ENCODE measurements around the gene OSBP2.

The OSBP2 gene

DNA sequence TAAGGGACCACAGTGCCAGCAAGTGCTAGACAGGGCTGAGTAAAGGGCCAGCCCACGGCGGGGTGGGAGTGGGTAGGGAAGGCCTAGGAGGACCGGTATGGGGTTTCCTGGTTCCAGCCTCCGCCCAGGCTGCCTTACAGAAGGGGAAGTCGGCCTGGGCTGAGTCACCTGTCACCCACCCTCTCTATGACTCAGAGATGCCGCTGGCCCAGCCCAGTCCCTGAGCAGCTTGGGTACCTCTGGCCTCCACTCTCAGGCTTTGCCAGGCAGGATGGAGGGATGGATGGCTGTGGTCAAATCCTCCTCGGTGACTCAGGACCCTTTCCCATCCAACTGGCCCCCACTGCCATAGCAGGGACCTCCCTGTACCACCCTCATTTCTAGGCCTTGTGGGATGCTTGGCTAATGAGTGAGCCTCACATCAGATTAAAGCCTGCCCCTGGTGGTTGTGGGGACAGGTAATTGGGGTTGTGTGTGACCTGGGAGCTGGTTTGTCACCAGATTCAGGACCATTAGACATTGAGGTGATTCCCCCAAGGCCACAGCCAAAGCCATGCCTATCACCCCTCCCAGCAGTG, 45.2 kb upstream of the OSBP2 start:
- Histone ChIP-seq H3K27me3 (ENCODE audit: insufficient read depth, poor library complexity, severe bottlenecking) (no peaks in the 10 kb centered on the region), H3K4me1 (ENCODE audit: insufficient read depth, poor library complexity, severe bottlenecking) (peaks cover 5% of the 10 kb centered on the region), H3K27ac (ENCODE audit: poor library complexity, severe bottlenecking) (no peak overlapping the region), H3K36me3 (ENCODE audit: low read depth) (no peaks in the 10 kb centered on the region), H3K4me3 (ENCODE audit: severe bottlenecking) (no peak overlapping the region), H3K9me3 (ENCODE audit: severe bottlenecking) (no peaks in the 10 kb centered on the region)
- ATAC-seq (ENCODE audit: low read depth) (peak; percentile 99), DNase-seq (ENCODE audit: low spot score) (no peak)
- TF ChIP-seq, protein P1, sequence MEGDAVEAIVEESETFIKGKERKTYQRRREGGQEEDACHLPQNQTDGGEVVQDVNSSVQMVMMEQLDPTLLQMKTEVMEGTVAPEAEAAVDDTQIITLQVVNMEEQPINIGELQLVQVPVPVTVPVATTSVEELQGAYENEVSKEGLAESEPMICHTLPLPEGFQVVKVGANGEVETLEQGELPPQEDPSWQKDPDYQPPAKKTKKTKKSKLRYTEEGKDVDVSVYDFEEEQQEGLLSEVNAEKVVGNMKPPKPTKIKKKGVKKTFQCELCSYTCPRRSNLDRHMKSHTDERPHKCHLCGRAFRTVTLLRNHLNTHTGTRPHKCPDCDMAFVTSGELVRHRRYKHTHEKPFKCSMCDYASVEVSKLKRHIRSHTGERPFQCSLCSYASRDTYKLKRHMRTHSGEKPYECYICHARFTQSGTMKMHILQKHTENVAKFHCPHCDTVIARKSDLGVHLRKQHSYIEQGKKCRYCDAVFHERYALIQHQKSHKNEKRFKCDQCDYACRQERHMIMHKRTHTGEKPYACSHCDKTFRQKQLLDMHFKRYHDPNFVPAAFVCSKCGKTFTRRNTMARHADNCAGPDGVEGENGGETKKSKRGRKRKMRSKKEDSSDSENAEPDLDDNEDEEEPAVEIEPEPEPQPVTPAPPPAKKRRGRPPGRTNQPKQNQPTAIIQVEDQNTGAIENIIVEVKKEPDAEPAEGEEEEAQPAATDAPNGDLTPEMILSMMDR (IDR thresholded peaks at IDR 0.05; ENCODE audit: poor library complexity, severe bottlenecking), result peak; percentile 8

GRCh38 chr22:30650508-30651116, 44.1 kb upstream of the OSBP2 start:
- Histone ChIP-seq H3K27ac (ENCODE audit: poor library complexity, severe bottlenecking) (no peak overlapping the region), H3K4me3 (ENCODE audit: severe bottlenecking) (no peak overlapping the region)
- DNase-seq (ENCODE audit: low spot score), result no peak

DNA sequence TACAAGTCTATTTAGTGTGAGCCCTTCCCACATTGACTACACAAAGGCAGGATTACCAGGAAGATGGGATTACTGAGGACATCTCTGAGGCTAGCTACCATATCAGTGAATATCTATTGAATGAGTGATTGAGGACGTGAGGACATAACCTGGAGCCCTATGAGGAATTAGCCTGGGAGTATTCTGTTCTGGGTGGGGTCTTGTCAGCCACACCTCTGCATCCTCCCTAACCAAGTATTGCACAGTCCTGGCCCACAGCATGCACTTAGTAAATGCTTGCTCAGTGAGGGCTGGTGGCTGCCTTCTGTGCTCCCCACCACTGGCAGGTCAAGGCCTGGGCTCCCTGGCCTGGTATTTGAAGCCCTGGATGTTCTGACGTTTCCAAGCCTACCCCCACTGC, 41.8 kb upstream of the OSBP2 start:
- H3K27ac ChIP-seq (ENCODE audit: poor library complexity, severe bottlenecking), result no peak overlapping the region
- no peaks in the 10 kb centered on the region for H3K9me3 ChIP-seq (ENCODE audit: severe bottlenecking)
- no peak for DNase-seq (ENCODE audit: low spot score)
- ATAC-seq (ENCODE audit: low read depth), result no peak
- H3K4me3 ChIP-seq (ENCODE audit: severe bottlenecking), result no peak overlapping the region
- peaks cover 5% of the 10 kb centered on the region for H3K4me1 ChIP-seq (ENCODE audit: insufficient read depth, poor library complexity, severe bottlenecking)
- H3K27me3 ChIP-seq (ENCODE audit: insufficient read depth, poor library complexity, severe bottlenecking), result no peaks in the 10 kb centered on the region
- TF ChIP-seq, protein P1 (IDR thresholded peaks at IDR 0.05; ENCODE audit: poor library complexity, severe bottlenecking), result no peak
- H3K36me3 ChIP-seq (ENCODE audit: low read depth), result no peaks in the 10 kb centered on the region

More at GRCh38 chr22:30650508-30651116, 44.1 kb upstream of the OSBP2 start:
- Histone ChIP-seq H3K27me3 (ENCODE audit: insufficient read depth, poor library complexity, severe bottlenecking) (no peaks in the 10 kb centered on the region), H3K9me3 (ENCODE audit: severe bottlenecking) (no peaks in the 10 kb centered on the region), H3K36me3 (ENCODE audit: low read depth) (no peaks in the 10 kb centered on the region), H3K4me1 (ENCODE audit: insufficient read depth, poor library complexity, severe bottlenecking) (peaks cover 5% of the 10 kb centered on the region)
- ATAC-seq (ENCODE audit: low read depth), result no peak
- TF ChIP-seq, protein P1 (IDR thresholded peaks at IDR 0.05; ENCODE audit: poor library complexity, severe bottlenecking), result no peak

GRCh38 chr22:30654361-30654760, 40.3 kb upstream of the OSBP2 start:
- Histone ChIP-seq H3K9me3 (ENCODE audit: severe bottlenecking) (no peaks in the 10 kb centered on the region), H3K4me3 (ENCODE audit: severe bottlenecking) (no peak overlapping the region), H3K36me3 (ENCODE audit: low read depth) (no peaks in the 10 kb centered on the region), H3K27ac (ENCODE audit: poor library complexity, severe bottlenecking) (no peak overlapping the region), H3K4me1 (ENCODE audit: insufficient read depth, poor library complexity, severe bottlenecking) (no peaks in the 10 kb centered on the region), H3K27me3 (ENCODE audit: insufficient read depth, poor library complexity, severe bottlenecking) (no peaks in the 10 kb centered on the region)
- TF ChIP-seq, protein P1 (IDR thresholded peaks at IDR 0.05; ENCODE audit: poor library complexity, severe bottlenecking), result no peak
- no peak for ATAC-seq (ENCODE audit: low read depth)
- no peak for DNase-seq (ENCODE audit: low spot score)

DNA sequence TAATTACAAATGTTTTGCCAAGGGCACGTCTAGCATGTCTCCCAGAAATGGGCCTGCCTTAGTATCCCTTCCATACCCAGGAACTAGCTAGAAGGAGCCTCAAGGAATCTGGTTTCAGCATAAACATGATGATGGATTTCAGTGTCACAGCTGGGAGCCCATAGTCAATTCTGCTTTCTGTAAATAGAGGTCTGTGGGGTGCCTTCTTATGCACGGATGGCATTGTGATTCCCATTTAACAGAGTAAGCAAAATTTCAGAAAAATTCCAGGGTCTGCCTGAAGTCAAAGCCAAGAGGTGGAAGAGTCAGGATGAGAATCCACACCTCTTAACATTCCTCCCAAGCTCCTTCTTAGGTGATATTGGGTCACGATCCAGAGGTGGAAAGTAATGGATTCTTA, 39.1 kb upstream of the OSBP2 start:
- TF ChIP-seq, protein P1 (IDR thresholded peaks at IDR 0.05; ENCODE audit: poor library complexity, severe bottlenecking), result no peak
- no peaks in the 10 kb centered on the region for H3K4me1 ChIP-seq (ENCODE audit: insufficient read depth, poor library complexity, severe bottlenecking)
- no peaks in the 10 kb centered on the region for H3K27me3 ChIP-seq (ENCODE audit: insufficient read depth, poor library complexity, severe bottlenecking)
- no peak overlapping the region for H3K27ac ChIP-seq (ENCODE audit: poor library complexity, severe bottlenecking)
- H3K9me3 ChIP-seq (ENCODE audit: severe bottlenecking), result no peaks in the 10 kb centered on the region
- no peaks in the 10 kb centered on the region for H3K36me3 ChIP-seq (ENCODE audit: low read depth)
- no peak overlapping the region for H3K4me3 ChIP-seq (ENCODE audit: severe bottlenecking)
- ATAC-seq (ENCODE audit: low read depth) (no peak), DNase-seq (ENCODE audit: low spot score) (no peak)
